ENCODE data around the gene RPL29.

The RPL29 gene

GRCh38 chr3:52025453-52025852 is 29.8 kb upstream of the RPL29 start:
- no peak for DNase-seq (ENCODE audit: low read depth)

GRCh38 chr3:52024765-52025452 is 29.2 kb upstream of the RPL29 start:
- DNase-seq (ENCODE audit: low read depth), result no peak

- no peak for DNase-seq (ENCODE audit: low read depth)
These were observed 28.4 kb upstream of the RPL29 start for GRCh38 chr3:52023860-52024764.

- no peak for DNase-seq (ENCODE audit: low read depth)
These were observed 27.5 kb upstream of the RPL29 start for GRCh38 chr3:52023101-52023770.

- DNase-seq (ENCODE audit: low read depth), result no peak
These were observed 26.8 kb upstream of the RPL29 start for GRCh38 chr3:52022323-52023100.

- no peak for DNase-seq (ENCODE audit: low read depth)
These were observed 26.0 kb upstream of the RPL29 start for GRCh38 chr3:52021489-52022268.

GRCh38 chr3:52020796-52021195 is 25.1 kb upstream of the RPL29 start:
- no peak for DNase-seq (ENCODE audit: low read depth)

- no peak for DNase-seq (ENCODE audit: low read depth)
These were observed 23.8 kb upstream of the RPL29 start for GRCh38 chr3:52019352-52020080.

- no peak for DNase-seq (ENCODE audit: low read depth)
These were observed 22.8 kb upstream of the RPL29 start for GRCh38 chr3:52018319-52019000.

- no peak for DNase-seq (ENCODE audit: low read depth)
These were observed 21.9 kb upstream of the RPL29 start for GRCh38 chr3:52017586-52017985.

GRCh38 chr3:52015438-52016228 is 19.9 kb upstream of the RPL29 start:
- DNase-seq (ENCODE audit: low read depth), result no peak

GRCh38 chr3:52014613-52015012 is 18.9 kb upstream of the RPL29 start:
- no peak for DNase-seq (ENCODE audit: low read depth)

GRCh38 chr3:52013802-52014598 is 18.3 kb upstream of the RPL29 start:
- DNase-seq (ENCODE audit: low read depth), result no peak

GRCh38 chr3:52012699-52013098 is 17.0 kb upstream of the RPL29 start:
- no peak for DNase-seq (ENCODE audit: low read depth)

- DNase-seq (ENCODE audit: low read depth), result no peak
These were observed 14.7 kb upstream of the RPL29 start for GRCh38 chr3:52010431-52010830.

GRCh38 chr3:52007291-52007690 is 11.6 kb upstream of the RPL29 start:
- no peak for DNase-seq (ENCODE audit: low read depth)

- no peak for DNase-seq (ENCODE audit: low read depth)
These were observed 11.1 kb upstream of the RPL29 start for GRCh38 chr3:52006820-52007133.

GRCh38 chr3:52006017-52006819 is 10.5 kb upstream of the RPL29 start:
- DNase-seq (ENCODE audit: low read depth), result no peak

Data from activated T-helper 1 cell treated with Interleukin-2 at 50 U/mL for 16 hours (primary cell).